Measurements from ENCODE around the gene ACACA. TPM values are rescaled to one million over a fixed set of nuclear protein-coding genes. Genes with fewer than 3 reads are reported as not detected.

The ACACA gene
- total and polyA plus RNA-seq, 2 donors (not counting 1 experiment from before 2014, with no cell fraction given) = 4.8 to 26.2 TPM

- TF ChIP-seq EZH2 (IDR thresholded peaks at IDR 0.05; ENCODE audit: borderline replicate concordance, insufficient read depth, low read depth, low read length, poor library complexity, severe bottlenecking) = no peak
- Histone ChIP-seq H3K9ac (ENCODE audit: low read length) (no peak overlapping the region), H2AFZ (ENCODE audit: insufficient read depth, low read depth, low read length, poor library complexity, severe bottlenecking) (no peak overlapping the region), H3K9me3 (ENCODE audit: control extremely low read depth in 1 of 3, control insufficient read depth in 2 of 3, insufficient read depth in 1 of 3, low read length in 2 of 3) (no peaks in the 10 kb centered on the region), H3K27me3 (replicated peaks in 1 of 4; ENCODE audit: control extremely low read depth in 1 of 4, control insufficient read depth in 3 of 4, insufficient read depth in 4 of 4, low read length in 3 of 4) (no peaks in the 10 kb centered on the region), H3K79me2 (ENCODE audit: control insufficient read depth, insufficient read depth, low read length) (no peaks in the 10 kb centered on the region), H3K36me3 (replicated peaks in 1 of 2; ENCODE audit: control extremely low read depth in 1 of 2, control insufficient read depth in 1 of 2, extremely low read depth in 1 of 2, insufficient read depth in 2 of 2, low read length in 1 of 2) (no peaks in the 10 kb centered on the region), H3K4me2 (replicated peaks; ENCODE audit: low read depth, low read length, poor library complexity, severe bottlenecking) (no peak overlapping the region), H3K4me3 (ENCODE audit: control extremely low read depth in 1 of 5, extremely low read depth in 1 of 5, insufficient read depth in 1 of 5, low read depth in 2 of 5, low read length in 4 of 5) (no peak overlapping the region), H3K4me1 (ENCODE audit: control insufficient read depth in 2 of 2, insufficient read depth in 2 of 2, low read length in 2 of 2) (no peaks in the 10 kb centered on the region), H3K27ac (ENCODE audit: low read length in 2 of 2) (no peak overlapping the region), H4K20me1 (ENCODE audit: control insufficient read depth, insufficient read depth, low read length, poor library complexity, severe bottlenecking) (no peaks in the 10 kb centered on the region)
- ChIA-PET POLR2A (no interaction called here), CTCF (no interaction called here)
- ATAC-seq (ENCODE audit: low read depth) (no peak), DNase-seq (no peak)
- H3K27me3 Mint-ChIP-seq = no peaks in the 10 kb centered on the region
- no peak overlapping the region for H3K27ac Mint-ChIP-seq
- no peaks in the 10 kb centered on the region for H3K9me3 Mint-ChIP-seq (ENCODE audit: insufficient read depth)
- no peak overlapping the region for H3K4me3 Mint-ChIP-seq
- intact Hi-C loops (cut with micrococcal nuclease) = no loop called here
- H3K4me1 Mint-ChIP-seq = no peaks in the 10 kb centered on the region
- WGBS (ENCODE audit: insufficient coverage) = 86% methylated on average over 1 of the region's 4 CpGs
Measured at GRCh38 chr17:37301288-37301687, 105.3 kb downstream of the ACACA start.

GRCh38 chr17:37300683-37301082 lies 106.0 kb downstream of the ACACA start:
- ChIA-PET CTCF (no interaction called here), POLR2A (no interaction called here)
- no peak overlapping the region for H2AFZ ChIP-seq (ENCODE audit: insufficient read depth, low read depth, low read length, poor library complexity, severe bottlenecking)
- H4K20me1 ChIP-seq (ENCODE audit: control insufficient read depth, insufficient read depth, low read length, poor library complexity, severe bottlenecking) = no peaks in the 10 kb centered on the region
- H3K4me3 Mint-ChIP-seq = no peak overlapping the region
- ATAC-seq (ENCODE audit: low read depth) (no peak), DNase-seq (no peak)
- H3K9ac ChIP-seq (ENCODE audit: low read length) = no peak overlapping the region
- no peak for TF ChIP-seq EZH2 (IDR thresholded peaks at IDR 0.05; ENCODE audit: borderline replicate concordance, insufficient read depth, low read depth, low read length, poor library complexity, severe bottlenecking)
- TF ChIP-seq, protein P1, sequence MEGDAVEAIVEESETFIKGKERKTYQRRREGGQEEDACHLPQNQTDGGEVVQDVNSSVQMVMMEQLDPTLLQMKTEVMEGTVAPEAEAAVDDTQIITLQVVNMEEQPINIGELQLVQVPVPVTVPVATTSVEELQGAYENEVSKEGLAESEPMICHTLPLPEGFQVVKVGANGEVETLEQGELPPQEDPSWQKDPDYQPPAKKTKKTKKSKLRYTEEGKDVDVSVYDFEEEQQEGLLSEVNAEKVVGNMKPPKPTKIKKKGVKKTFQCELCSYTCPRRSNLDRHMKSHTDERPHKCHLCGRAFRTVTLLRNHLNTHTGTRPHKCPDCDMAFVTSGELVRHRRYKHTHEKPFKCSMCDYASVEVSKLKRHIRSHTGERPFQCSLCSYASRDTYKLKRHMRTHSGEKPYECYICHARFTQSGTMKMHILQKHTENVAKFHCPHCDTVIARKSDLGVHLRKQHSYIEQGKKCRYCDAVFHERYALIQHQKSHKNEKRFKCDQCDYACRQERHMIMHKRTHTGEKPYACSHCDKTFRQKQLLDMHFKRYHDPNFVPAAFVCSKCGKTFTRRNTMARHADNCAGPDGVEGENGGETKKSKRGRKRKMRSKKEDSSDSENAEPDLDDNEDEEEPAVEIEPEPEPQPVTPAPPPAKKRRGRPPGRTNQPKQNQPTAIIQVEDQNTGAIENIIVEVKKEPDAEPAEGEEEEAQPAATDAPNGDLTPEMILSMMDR (IDR thresholded peaks at IDR 0.05) = no peak
- H3K4me1 Mint-ChIP-seq = no peaks in the 10 kb centered on the region
- no peak overlapping the region for H3K27ac Mint-ChIP-seq
- no peak overlapping the region for H3K4me3 ChIP-seq (ENCODE audit: control extremely low read depth in 1 of 5, extremely low read depth in 1 of 5, insufficient read depth in 1 of 5, low read depth in 2 of 5, low read length in 4 of 5)
- no peaks in the 10 kb centered on the region for H3K9me3 ChIP-seq (ENCODE audit: control extremely low read depth in 1 of 3, control insufficient read depth in 2 of 3, insufficient read depth in 1 of 3, low read length in 2 of 3)
- H3K27me3 ChIP-seq (replicated peaks in 1 of 4; ENCODE audit: control extremely low read depth in 1 of 4, control insufficient read depth in 3 of 4, insufficient read depth in 4 of 4, low read length in 3 of 4) = no peaks in the 10 kb centered on the region
- no peaks in the 10 kb centered on the region for H3K36me3 ChIP-seq (replicated peaks in 1 of 2; ENCODE audit: control extremely low read depth in 1 of 2, control insufficient read depth in 1 of 2, extremely low read depth in 1 of 2, insufficient read depth in 2 of 2, low read length in 1 of 2)
- H3K9me3 Mint-ChIP-seq (ENCODE audit: insufficient read depth) = no peaks in the 10 kb centered on the region
- no peaks in the 10 kb centered on the region for H3K79me2 ChIP-seq (ENCODE audit: control insufficient read depth, insufficient read depth, low read length)
- H3K4me2 ChIP-seq (replicated peaks; ENCODE audit: low read depth, low read length, poor library complexity, severe bottlenecking) = no peak overlapping the region
- 100% methylated on average over 1 of the region's 2 CpGs for WGBS (ENCODE audit: insufficient coverage)
- no peak overlapping the region for H3K27ac ChIP-seq (ENCODE audit: low read length in 2 of 2)
- H3K27me3 Mint-ChIP-seq = no peaks in the 10 kb centered on the region
- no peaks in the 10 kb centered on the region for H3K4me1 ChIP-seq (ENCODE audit: control insufficient read depth in 2 of 2, insufficient read depth in 2 of 2, low read length in 2 of 2)
- intact Hi-C loops (cut with micrococcal nuclease) = no loop called here

Measured in B cell (primary cell).